Kidney epithelial cell (primary cell): ENCODE data around the gene WAC. TPM values are rescaled to one million over a fixed set of nuclear protein-coding genes. Genes with fewer than 3 reads are reported as not detected.
"Not testable (repeated sequence)": the region's sequence is repeated elsewhere in the genome, so short reads cannot be mapped to it uniquely, and the experiment has no call there.

ENCODE experiments used
- DNase-seq: peaks from one replicate; pipeline ENCODE4 v3.0.0-alpha.2; 2010; ENCODE audit warnings: low read depth
- H3K27me3 ChIP-seq: 2 replicates; pipeline ENCODE4 v1.6.0; 2011; ENCODE audit warnings: low read length; ENCODE audit not compliant: control insufficient read depth, insufficient read depth
- H3K36me3 ChIP-seq: 2 replicates; pipeline ENCODE4 v1.5.1; 2011; ENCODE audit warnings: low read length; ENCODE audit not compliant: control insufficient read depth, insufficient read depth
- H3K4me3 ChIP-seq: 2 replicates; pipeline ENCODE4 v1.5.1; 2011; ENCODE audit warnings: low read depth, mild to moderate bottlenecking, control low read depth, low read length
- total RNA-seq: library from RNA; depleted of rRNA; stranded (reverse); fragments of >200 nt; gene quantifications from 2 replicates; pipeline ENCODE4 v1.2.3, GENCODE V29; 2015
- TF ChIP-seq, protein P1 (sequence below): IDR thresholded peaks from 2 replicates; pipeline ENCODE4 v1.5.1; 2011; ENCODE audit warnings: mild to moderate bottlenecking, moderate library complexity, low read length, control low read depth, inconsistent platforms; ENCODE audit not compliant: insufficient read depth, poor library complexity, severe bottlenecking

The WAC gene, protein sequence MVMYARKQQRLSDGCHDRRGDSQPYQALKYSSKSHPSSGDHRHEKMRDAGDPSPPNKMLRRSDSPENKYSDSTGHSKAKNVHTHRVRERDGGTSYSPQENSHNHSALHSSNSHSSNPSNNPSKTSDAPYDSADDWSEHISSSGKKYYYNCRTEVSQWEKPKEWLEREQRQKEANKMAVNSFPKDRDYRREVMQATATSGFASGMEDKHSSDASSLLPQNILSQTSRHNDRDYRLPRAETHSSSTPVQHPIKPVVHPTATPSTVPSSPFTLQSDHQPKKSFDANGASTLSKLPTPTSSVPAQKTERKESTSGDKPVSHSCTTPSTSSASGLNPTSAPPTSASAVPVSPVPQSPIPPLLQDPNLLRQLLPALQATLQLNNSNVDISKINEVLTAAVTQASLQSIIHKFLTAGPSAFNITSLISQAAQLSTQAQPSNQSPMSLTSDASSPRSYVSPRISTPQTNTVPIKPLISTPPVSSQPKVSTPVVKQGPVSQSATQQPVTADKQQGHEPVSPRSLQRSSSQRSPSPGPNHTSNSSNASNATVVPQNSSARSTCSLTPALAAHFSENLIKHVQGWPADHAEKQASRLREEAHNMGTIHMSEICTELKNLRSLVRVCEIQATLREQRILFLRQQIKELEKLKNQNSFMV
- total RNA-seq = 82.9 and 83.3 TPM in 2 replicates

DNA sequence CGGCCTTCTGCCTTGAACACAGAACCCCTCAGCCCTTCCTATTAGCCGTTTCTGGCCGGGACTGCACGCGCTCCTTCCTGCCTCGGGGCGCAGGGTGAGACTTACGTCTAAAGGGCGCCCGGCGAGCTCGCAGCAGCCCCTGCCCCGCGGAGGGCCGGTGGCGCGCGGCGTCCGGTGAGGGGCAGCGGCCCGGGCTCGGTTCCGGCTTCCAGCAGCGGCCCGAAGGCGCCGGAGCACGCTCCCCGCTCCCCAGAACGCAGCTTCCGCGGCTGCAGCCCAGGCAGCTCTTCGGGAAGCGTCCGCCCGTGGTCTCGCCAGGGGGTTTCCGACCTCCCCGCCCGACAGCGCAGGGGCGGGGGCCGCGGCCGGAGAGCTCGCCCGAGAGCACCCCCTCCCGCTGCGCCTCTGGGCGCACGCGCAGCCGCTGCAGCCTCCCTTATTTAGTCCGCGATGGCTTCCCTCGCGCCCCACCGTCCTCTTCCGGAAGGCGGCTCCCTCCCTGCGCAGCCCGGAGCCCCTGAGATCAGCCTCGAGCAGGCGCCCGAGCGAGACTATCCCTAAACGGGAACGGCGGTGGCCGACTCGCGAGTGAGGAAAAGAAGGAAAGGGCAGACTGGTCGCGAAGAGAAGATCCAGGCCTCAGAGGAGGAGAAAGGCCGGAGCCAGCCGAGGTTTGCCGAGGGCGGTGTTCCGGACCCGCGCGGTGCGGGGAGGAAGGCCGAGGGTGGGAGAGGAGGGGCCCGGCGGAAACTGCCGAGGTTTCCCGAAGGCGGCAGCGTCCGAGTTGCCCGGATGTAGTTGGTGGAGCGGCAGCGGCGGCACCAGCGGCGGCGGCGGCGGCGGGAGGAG lies at the start of gene WAC:
WAC (plus strand) TSS at position 782 of the 849 bp plus-strand sequence. CDS start 462 bp downstream, outside the sequence.
- TF ChIP-seq, protein P1, sequence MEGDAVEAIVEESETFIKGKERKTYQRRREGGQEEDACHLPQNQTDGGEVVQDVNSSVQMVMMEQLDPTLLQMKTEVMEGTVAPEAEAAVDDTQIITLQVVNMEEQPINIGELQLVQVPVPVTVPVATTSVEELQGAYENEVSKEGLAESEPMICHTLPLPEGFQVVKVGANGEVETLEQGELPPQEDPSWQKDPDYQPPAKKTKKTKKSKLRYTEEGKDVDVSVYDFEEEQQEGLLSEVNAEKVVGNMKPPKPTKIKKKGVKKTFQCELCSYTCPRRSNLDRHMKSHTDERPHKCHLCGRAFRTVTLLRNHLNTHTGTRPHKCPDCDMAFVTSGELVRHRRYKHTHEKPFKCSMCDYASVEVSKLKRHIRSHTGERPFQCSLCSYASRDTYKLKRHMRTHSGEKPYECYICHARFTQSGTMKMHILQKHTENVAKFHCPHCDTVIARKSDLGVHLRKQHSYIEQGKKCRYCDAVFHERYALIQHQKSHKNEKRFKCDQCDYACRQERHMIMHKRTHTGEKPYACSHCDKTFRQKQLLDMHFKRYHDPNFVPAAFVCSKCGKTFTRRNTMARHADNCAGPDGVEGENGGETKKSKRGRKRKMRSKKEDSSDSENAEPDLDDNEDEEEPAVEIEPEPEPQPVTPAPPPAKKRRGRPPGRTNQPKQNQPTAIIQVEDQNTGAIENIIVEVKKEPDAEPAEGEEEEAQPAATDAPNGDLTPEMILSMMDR = no peak
- Histone ChIP-seq H3K4me3 (peak within 1 kb of the TSS; percentile 76), H3K36me3 (no peaks in the 10 kb centered on the region), H3K27me3 (no peaks in the 10 kb centered on the region)
- DNase-seq = peak; percentile 54

DNA sequence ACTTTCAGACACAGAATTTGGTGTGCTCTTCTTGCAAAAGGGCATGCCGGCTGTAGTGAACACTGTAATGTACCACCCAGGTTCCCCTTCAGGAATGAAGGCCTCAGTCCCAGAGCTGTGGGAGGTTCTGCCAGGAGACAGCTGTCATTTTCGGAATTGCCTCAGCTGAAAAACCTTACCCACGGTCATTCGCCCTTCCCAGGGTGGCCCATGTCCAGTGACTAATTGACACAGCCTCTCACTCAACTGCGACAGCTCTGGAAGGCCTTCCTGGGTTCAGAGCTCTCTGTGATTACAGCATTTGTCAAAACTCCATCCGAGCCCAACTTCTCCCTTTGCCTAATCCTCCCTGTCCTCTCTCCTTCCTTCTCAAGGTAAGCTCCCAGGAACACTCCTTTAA lies 43.7 kb upstream of the WAC start:
- no peaks in the 10 kb centered on the region for H3K27me3 ChIP-seq
- TF ChIP-seq, protein P1 = no peak
- DNase-seq = no peak
- H3K36me3 ChIP-seq = no peaks in the 10 kb centered on the region
- H3K4me3 ChIP-seq = no peak overlapping the region

DNA sequence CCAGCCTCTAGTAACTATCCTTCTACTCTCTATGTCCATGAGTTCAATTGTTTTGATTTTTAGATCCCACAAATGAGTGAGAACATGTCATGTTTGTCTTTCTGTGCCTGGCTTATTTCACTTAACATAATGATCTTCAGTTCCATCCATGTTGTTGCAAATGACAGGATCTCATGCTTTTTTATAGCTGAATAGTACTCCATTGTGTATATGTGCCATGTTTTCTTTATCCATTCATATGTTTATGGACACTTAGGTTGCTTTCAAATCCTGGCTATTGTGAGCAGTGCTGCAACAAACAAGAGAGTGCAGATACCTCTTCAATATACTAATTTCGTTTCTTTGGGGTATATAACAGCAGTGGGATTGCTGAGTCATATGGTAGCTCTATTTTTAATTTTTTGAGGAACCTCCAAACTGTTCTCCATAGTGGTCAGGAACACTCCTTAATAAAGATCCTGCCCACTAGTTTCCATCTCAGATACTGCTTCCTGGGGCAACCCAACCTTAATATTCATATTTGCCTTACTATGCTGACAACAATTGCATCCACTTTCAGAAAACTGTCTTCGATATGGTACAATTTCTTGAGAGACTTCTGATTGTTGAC lies 42.6 kb upstream of the WAC start:
- not testable (repeated sequence) for H3K27me3 ChIP-seq, DNase-seq, H3K36me3 ChIP-seq, H3K4me3 ChIP-seq

DNA sequence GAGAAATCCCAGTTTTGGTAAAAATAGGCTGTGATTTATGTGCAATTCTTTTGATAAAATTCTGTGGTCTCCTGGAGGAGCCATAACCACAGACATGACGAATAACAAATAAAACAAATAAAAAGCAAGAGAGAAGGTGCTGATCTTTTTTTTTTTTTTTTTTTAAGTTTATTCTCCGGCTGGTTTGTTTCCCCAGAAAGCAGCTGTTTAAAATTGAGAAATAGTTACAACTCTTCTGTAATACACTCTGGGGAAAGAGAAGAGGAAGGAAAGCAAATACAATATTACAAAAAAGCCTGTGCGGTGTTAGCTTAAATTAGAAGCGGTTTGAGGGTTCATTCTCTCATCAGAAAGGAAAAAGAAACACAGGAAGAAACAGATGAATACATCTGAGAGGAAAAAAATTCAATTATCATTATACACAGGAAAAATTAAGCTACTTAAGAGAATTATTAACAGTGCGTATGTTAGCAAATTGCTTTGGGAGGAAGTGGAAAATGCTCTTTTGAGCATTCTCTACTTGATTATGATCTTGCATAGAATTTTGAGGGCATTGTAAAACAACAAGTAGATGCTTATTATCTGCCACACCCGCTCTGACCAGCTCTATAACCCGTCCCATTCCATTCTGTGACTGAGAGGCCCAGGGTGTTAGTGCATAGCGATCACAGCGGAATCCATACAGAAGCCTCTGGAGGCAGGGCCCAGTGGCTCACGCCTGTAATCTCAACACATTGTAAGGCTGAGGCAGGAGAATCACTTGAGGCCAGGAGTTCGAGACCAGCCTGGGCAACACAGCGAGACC lies 40.6 kb upstream of the WAC start:
- TF ChIP-seq, protein P1 = no peak
- Histone ChIP-seq H3K27me3 (no peaks in the 10 kb centered on the region), H3K36me3 (no peaks in the 10 kb centered on the region), H3K4me3 (no peak overlapping the region)
- DNase-seq = no peak

DNA sequence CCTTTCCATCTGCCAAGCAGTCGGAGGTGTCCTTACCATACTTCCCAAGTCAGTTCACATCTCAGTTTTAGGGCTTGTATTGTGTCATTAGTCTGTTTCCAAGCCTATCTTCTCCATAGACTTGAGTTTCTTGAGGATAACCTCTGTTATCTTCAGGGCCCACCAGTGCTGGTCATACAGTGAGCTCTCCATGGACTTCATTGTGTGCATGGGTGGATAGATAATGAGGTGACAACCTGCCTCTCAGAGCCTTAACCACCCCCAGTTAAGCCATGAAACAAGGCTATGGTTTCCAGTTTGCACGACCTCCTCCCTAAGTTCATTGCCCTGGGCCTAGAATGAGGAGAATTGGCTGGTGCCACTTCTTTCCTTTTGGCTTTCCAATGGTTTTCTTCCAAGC lies 38.5 kb upstream of the WAC start:
- TF ChIP-seq, protein P1 = no peak
- no peaks in the 10 kb centered on the region for H3K27me3 ChIP-seq
- no peak overlapping the region for H3K4me3 ChIP-seq
- no peaks in the 10 kb centered on the region for H3K36me3 ChIP-seq
- no peak for DNase-seq
